NT2/D1 (cell line): ENCODE data around the gene IGF1R.

ENCODE experiments used
- DNase-seq: peaks from one replicate; pipeline ENCODE4 v3.0.0-alpha.2; 2011; ENCODE audit warnings: low read depth, low spot score
- H3K27me3 ChIP-seq: 2 replicates; pipeline ENCODE4 v1.6.0; 2011; ENCODE audit warnings: mild to moderate bottlenecking; ENCODE audit not compliant: insufficient read length, insufficient read depth
- H3K36me3 ChIP-seq: 2 replicates; pipeline ENCODE4 v1.6.1; 2011; ENCODE audit warnings: mild to moderate bottlenecking, low read length, mixed read lengths; ENCODE audit not compliant: insufficient read depth, insufficient read length
- H3K4me1 ChIP-seq: 2 replicates; pipeline ENCODE4 v1.5.1; 2011; ENCODE audit not compliant: insufficient read depth, insufficient read length
- H3K4me3 ChIP-seq: 2 replicates; pipeline ENCODE4 v1.5.1; 2011; ENCODE audit warnings: low read depth; ENCODE audit not compliant: insufficient read length
- H3K9ac ChIP-seq: 2 replicates; pipeline ENCODE4 v1.6.0; 2011; ENCODE audit warnings: low read depth; ENCODE audit not compliant: insufficient read length
- H3K9me3 ChIP-seq: 2 replicates; pipeline ENCODE4 v1.5.1; 2011; ENCODE audit warnings: mild to moderate bottlenecking, low read length; ENCODE audit not compliant: insufficient read depth
- SUZ12 ChIP-seq: IDR thresholded peaks from 2 replicates; pipeline ENCODE4 v1.6.1; 2011; ENCODE audit not compliant: insufficient read length, insufficient read depth; ENCODE audit errors: extremely low read depth
- YY1 ChIP-seq: IDR thresholded peaks from 2 replicates; pipeline ENCODE4 v1.6.1; 2011; ENCODE audit not compliant: insufficient read length, insufficient read depth
- ZNF274 ChIP-seq: IDR thresholded peaks from 2 replicates; pipeline ENCODE4 v1.6.1; 2011; ENCODE audit warnings: mild to moderate bottlenecking, low read depth, low read length

IGF1R gene

DNA sequence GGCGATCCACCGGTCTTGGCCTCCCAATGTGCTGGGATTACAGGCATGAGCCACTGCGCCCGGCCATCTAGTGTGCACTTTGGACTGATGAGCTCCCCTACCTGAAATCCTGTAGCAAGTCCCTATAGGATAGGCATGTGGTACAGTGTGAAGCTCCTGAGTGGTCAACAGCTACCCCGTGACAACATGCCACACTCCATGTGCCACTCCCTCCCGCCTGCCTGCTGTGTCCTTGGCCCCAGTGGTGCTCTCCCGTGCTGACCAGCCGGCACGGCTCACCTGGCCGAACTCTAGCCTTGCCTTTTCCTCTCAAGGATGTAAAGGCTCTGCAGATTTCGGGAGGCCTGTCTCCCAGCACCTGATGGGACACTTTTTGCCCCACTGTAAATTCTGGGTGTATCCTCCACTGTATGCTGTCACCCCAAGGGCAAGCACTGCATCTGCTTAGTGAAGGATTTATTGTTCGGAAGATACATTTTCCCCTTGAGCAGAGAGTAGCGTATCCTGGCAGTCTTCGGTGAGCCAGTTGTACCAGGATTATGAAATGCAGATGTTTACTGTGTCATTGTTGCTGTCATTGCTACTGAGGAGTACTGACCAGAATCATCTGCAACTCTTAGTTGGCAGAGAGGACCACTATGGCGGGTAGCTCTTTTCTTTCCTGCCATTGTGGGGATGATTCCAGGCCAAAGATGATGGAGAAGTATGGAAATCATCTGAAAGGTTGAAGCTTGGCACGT is 64.7 kb downstream of the IGF1R start:
- TF ChIP-seq SUZ12 (no peak), ZNF274 (no peak), YY1 (no peak)
- H3K36me3 ChIP-seq: peaks cover 22% of the 10 kb centered on the region
- H3K9me3 ChIP-seq: no peaks in the 10 kb centered on the region
- H3K27me3 ChIP-seq: no peaks in the 10 kb centered on the region
- peaks cover 13% of the 10 kb centered on the region for H3K4me1 ChIP-seq
- no peak overlapping the region for H3K9ac ChIP-seq
- H3K4me3 ChIP-seq: no peak overlapping the region
- DNase-seq: no peak

DNA sequence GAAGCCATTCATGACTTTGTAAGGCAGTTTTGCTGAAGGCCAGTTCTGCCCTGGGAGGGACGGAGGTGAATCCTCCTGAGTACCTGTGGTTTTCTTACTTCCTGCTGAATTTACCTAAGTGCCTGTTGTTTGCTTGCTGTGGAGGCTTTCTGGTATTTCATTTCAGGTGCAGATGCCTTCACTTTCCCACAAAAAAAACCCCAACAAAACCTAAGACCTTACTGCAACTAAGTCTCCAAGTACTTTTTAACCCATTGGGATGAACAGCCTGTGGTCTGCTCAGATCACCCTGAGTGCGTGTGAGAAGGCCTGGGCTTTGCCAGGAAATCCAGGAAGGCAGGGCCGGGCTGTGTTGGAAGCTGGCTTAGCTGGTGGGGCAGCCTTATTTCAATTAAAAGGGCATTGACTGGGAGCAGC is 65.3 kb downstream of the IGF1R start:
- Histone ChIP-seq H3K9me3 (no peaks in the 10 kb centered on the region), H3K36me3 (peaks cover 16% of the 10 kb centered on the region), H3K4me3 (no peak overlapping the region), H3K4me1 (peaks cover 18% of the 10 kb centered on the region), H3K27me3 (no peaks in the 10 kb centered on the region), H3K9ac (no peak overlapping the region)
- TF ChIP-seq ZNF274: no peak
- no peak for DNase-seq

DNA sequence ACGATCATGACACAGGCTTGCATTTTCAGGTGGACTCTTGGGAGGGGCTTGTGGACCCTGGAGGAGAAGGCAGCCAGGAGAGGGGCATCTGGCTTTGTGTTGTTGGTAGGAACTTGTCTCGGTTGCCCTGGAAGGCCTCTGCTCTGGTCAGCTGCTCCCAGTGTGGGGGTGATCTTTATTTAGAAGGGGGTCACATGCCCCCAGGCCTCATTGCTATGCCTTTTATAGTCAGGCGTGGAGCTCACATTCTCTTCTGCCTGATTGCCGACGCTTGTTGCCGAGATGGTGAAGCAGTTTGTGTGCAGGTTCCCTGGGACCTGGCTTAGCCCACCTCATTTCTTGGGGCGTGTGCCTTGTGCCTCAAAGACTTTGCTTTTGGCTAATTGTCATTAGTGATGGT is 66.6 kb downstream of the IGF1R start:
- no peaks in the 10 kb centered on the region for H3K27me3 ChIP-seq
- H3K36me3 ChIP-seq: peaks cover 14% of the 10 kb centered on the region
- TF ChIP-seq YY1 (no peak), ZNF274 (no peak), SUZ12 (no peak)
- no peak overlapping the region for H3K4me3 ChIP-seq
- no peak overlapping the region for H3K9ac ChIP-seq
- no peaks in the 10 kb centered on the region for H3K9me3 ChIP-seq
- H3K4me1 ChIP-seq: peaks cover 20% of the 10 kb centered on the region
- no peak for DNase-seq

DNA sequence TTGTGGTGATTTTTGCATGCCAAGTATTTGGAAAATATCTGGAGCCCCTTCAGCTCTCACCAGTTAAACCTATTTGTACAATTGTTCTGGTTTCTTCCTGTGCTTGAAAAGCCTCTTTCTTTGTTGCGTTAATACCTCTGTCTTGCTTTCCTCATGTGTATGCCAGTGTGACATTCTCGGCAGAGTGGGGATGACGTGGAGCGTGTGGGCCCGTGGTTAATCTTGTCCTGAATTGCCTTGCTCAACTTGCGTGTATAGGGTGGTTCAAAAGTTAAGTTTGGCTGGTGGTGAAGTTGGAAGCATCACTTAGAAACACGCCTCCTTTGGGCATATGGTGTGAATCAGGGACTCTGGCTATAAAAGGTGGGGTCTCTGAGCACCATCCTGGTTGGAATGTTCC is 67.1 kb downstream of the IGF1R start:
- Histone ChIP-seq H3K4me1 (peaks cover 20% of the 10 kb centered on the region), H3K9ac (no peak overlapping the region), H3K27me3 (no peaks in the 10 kb centered on the region), H3K36me3 (peaks cover 11% of the 10 kb centered on the region), H3K9me3 (no peaks in the 10 kb centered on the region), H3K4me3 (no peak overlapping the region)
- no peak for DNase-seq
- TF ChIP-seq SUZ12: no peak
- TF ChIP-seq ZNF274: no peak
- no peak for TF ChIP-seq YY1

GRCh38 chr15:98715890-98716443 is 67.6 kb downstream of the IGF1R start:
- no peak for TF ChIP-seq YY1
- no peak for TF ChIP-seq SUZ12
- TF ChIP-seq ZNF274: no peak
- H3K36me3 ChIP-seq: peaks cover 10% of the 10 kb centered on the region
- H3K4me3 ChIP-seq: no peak overlapping the region
- H3K27me3 ChIP-seq: no peaks in the 10 kb centered on the region
- H3K9ac ChIP-seq: no peak overlapping the region
- H3K9me3 ChIP-seq: no peaks in the 10 kb centered on the region
- DNase-seq: no peak
- peaks cover 20% of the 10 kb centered on the region for H3K4me1 ChIP-seq

GRCh38 chr15:98717371-98717770 is 69.0 kb downstream of the IGF1R start:
- Histone ChIP-seq H3K27me3 (no peaks in the 10 kb centered on the region), H3K4me3 (no peak overlapping the region), H3K4me1 (peaks cover 21% of the 10 kb centered on the region), H3K9me3 (no peaks in the 10 kb centered on the region), H3K9ac (no peak overlapping the region), H3K36me3 (no peaks in the 10 kb centered on the region)
- DNase-seq: no peak
- TF ChIP-seq SUZ12 (no peak), YY1 (no peak), ZNF274 (no peak)

GRCh38 chr15:98717942-98718341 is 69.6 kb downstream of the IGF1R start:
- H3K9me3 ChIP-seq: no peaks in the 10 kb centered on the region
- no peak overlapping the region for H3K9ac ChIP-seq
- H3K4me1 ChIP-seq: peaks cover 18% of the 10 kb centered on the region
- no peak overlapping the region for H3K4me3 ChIP-seq
- TF ChIP-seq ZNF274 (no peak), SUZ12 (no peak), YY1 (no peak)
- no peaks in the 10 kb centered on the region for H3K36me3 ChIP-seq
- no peaks in the 10 kb centered on the region for H3K27me3 ChIP-seq
- DNase-seq: no peak
